HEK293T (cell line): Measurements from ENCODE around the gene PLEKHA5.

Source experiments
- ARNT ChIP-seq: fragments of 450-650 bp; IDR thresholded peaks from 2 replicates; pipeline ENCODE4 v1.6.1; 2017; ENCODE audit warnings: mild to moderate bottlenecking
- ELF4 ChIP-seq: fragments of 450-650 bp; IDR thresholded peaks from 2 replicates; pipeline ENCODE4 v1.6.1; 2017; ENCODE audit warnings: antibody characterized with exemption
- FOXA1 ChIP-seq: fragments of 450-650 bp; IDR thresholded peaks from 2 replicates; pipeline ENCODE4 v1.6.1; 2016; ENCODE audit warnings: mild to moderate bottlenecking
- FOXK2 ChIP-seq: fragments of 450-650 bp; IDR thresholded peaks from 2 replicates; pipeline ENCODE4 v1.6.1; 2016; ENCODE audit warnings: mild to moderate bottlenecking
- FOXM1 ChIP-seq: fragments of 450-650 bp; IDR thresholded peaks from 2 replicates; pipeline ENCODE4 v1.6.1; 2017; ENCODE audit warnings: mild to moderate bottlenecking, borderline replicate concordance
- SP1 ChIP-seq: fragments of 450-650 bp; IDR thresholded peaks from 2 replicates; pipeline ENCODE4 v1.6.1; 2017
- SUZ12 ChIP-seq: fragments of 450-650 bp; IDR thresholded peaks from 2 replicates; pipeline ENCODE4 v1.6.1; 2016; ENCODE audit warnings: mild to moderate bottlenecking
- TARDBP ChIP-seq: fragments of 450-650 bp; IDR thresholded peaks from 2 replicates; pipeline ENCODE4 v1.6.1; 2016

DNA sequence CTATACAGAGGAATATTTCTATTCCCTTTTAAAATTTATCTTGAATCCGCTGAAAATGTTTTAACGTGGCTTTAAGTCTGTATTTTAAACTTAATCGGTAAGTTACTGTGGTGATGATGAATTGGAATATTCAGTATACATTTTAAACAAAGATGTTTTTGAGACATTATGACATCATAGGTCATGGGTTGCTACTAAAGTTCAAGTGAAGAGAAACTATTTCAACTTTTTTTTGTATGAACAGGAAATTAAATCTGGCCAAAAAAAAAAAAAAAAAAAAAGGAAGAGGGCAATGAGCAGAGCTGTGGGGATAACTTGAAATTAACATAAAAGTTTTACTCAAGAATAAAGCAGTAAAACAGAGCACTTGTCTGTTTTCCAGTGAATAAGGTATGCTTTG, 109.0 kb downstream of the PLEKHA5 start:
- TF ChIP-seq SP1 (no peak), FOXA1 (no peak), FOXM1 (no peak), SUZ12 (no peak), TARDBP (no peak), ELF4 (no peak), FOXK2 (no peak), ARNT (no peak)
